ENCODE results near the gene ATG2B.

- TF ChIP-seq, protein P1, sequence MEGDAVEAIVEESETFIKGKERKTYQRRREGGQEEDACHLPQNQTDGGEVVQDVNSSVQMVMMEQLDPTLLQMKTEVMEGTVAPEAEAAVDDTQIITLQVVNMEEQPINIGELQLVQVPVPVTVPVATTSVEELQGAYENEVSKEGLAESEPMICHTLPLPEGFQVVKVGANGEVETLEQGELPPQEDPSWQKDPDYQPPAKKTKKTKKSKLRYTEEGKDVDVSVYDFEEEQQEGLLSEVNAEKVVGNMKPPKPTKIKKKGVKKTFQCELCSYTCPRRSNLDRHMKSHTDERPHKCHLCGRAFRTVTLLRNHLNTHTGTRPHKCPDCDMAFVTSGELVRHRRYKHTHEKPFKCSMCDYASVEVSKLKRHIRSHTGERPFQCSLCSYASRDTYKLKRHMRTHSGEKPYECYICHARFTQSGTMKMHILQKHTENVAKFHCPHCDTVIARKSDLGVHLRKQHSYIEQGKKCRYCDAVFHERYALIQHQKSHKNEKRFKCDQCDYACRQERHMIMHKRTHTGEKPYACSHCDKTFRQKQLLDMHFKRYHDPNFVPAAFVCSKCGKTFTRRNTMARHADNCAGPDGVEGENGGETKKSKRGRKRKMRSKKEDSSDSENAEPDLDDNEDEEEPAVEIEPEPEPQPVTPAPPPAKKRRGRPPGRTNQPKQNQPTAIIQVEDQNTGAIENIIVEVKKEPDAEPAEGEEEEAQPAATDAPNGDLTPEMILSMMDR (IDR thresholded peaks at IDR 0.05 in 2 of 3, conservative IDR thresholded peaks at IDR 0.05 in 1 of 3; ENCODE audit: insufficient read depth in 2 of 3, low read depth in 1 of 3, low read length in 3 of 3), result no peak
- no peak for TF ChIP-seq ZNF253 (CRISPR knock-in tag; conservative IDR thresholded peaks at IDR 0.05)
- TF ChIP-seq NR2C2 (CRISPR knock-in tag; IDR thresholded peaks at IDR 0.05), result no peak
- no peak for TF ChIP-seq NR2C2 (tag; IDR thresholded peaks at IDR 0.05)
- TF ChIP-seq ZNF449 (CRISPR knock-in tag; IDR thresholded peaks at IDR 0.05), result no peak
- TF ChIP-seq, protein P2, sequence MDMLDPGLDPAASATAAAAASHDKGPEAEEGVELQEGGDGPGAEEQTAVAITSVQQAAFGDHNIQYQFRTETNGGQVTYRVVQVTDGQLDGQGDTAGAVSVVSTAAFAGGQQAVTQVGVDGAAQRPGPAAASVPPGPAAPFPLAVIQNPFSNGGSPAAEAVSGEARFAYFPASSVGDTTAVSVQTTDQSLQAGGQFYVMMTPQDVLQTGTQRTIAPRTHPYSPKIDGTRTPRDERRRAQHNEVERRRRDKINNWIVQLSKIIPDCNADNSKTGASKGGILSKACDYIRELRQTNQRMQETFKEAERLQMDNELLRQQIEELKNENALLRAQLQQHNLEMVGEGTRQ (CRISPR knock-in tag; IDR thresholded peaks at IDR 0.05), result no peak
- TF ChIP-seq RBM39 (optimal IDR thresholded peaks at IDR 0.05; ENCODE audit: low read depth, low read length), result no peak
Measured at GRCh38 chr14:96390965-96391292, 27.8 kb upstream of the ATG2B start.
